ENCODE data around the gene OR6S1. TPM values are rescaled to one million over a fixed set of nuclear protein-coding genes. Genes with fewer than 3 reads are reported as not detected.

The OR6S1 gene
- total and polyA plus RNA-seq, 2 of the 8 experiments (the other 6 are each of a cell fraction or from before 2014, with no cell fraction given), result not detected

GRCh38 chr14:20656274-20656673, 14.8 kb upstream of the OR6S1 start:
- Histone ChIP-seq H3K4me1 (replicated peaks in 1 of 4; ENCODE audit: control insufficient read depth in 3 of 4, insufficient read depth in 4 of 4, low read length in 3 of 4) (peaks cover 0 to 5% (median 1%) of the 10 kb centered on the region in 4 experiments; a peak in 2 of 7 replicates), H2AK5ac (ENCODE audit: low read depth, low read length) (no peak overlapping the region), H2AFZ (ENCODE audit: low read length) (no peak overlapping the region), H3K36me3 (ENCODE audit: control insufficient read depth in 2 of 4, insufficient read depth in 4 of 4, low read length in 3 of 4) (no peaks in the 10 kb centered on the region), H4K8ac (ENCODE audit: extremely low read depth, insufficient read depth, low read length) (no peak overlapping the region), H3K4me2 (ENCODE audit: insufficient read depth in 1 of 2, low read depth in 2 of 2, low read length in 2 of 2) (no peak overlapping the region; a peak in 1 of 4 replicates), H4K5ac (ENCODE audit: insufficient read length, low read depth, low read length) (no peak overlapping the region), H3K27me3 (replicated peaks in 1 of 4; ENCODE audit: control insufficient read depth in 3 of 4, extremely low read depth in 1 of 4, insufficient read depth in 3 of 4, low read length in 3 of 4) (peaks cover 3 to 18% (median 12%) of the 10 kb centered on the region in 4 experiments; a peak in 6 of 7 replicates), H2BK12ac (ENCODE audit: low read depth, low read length) (no peak overlapping the region), H3K9me3 (ENCODE audit: insufficient read depth in 2 of 2, low read depth in 1 of 2, low read length in 1 of 2) (no peaks in the 10 kb centered on the region), H4K91ac (replicated peaks; ENCODE audit: insufficient read length, low read length) (no peak overlapping the region), H3K79me1 (ENCODE audit: low read depth, low read length) (no peaks in the 10 kb centered on the region), H2BK120ac (replicated peaks; ENCODE audit: low read depth, low read length) (no peak overlapping the region), H3K9ac (replicated peaks in 1 of 4; ENCODE audit: extremely low read depth in 1 of 4, low read depth in 3 of 4, low read length in 3 of 4) (no peak overlapping the region), H3K14ac (ENCODE audit: insufficient read length) (no peak overlapping the region), H2BK15ac (ENCODE audit: low read length) (no peak overlapping the region), H2BK20ac (ENCODE audit: low read length) (no peak overlapping the region), H3K4me3 (ENCODE audit: extremely low read depth in 1 of 4, insufficient read depth in 2 of 4, low read depth in 3 of 4, low read length in 4 of 4) (no peak overlapping the region), H3K27ac (ENCODE audit: low read depth, low read length) (no peak overlapping the region), H3K79me2 (ENCODE audit: control insufficient read depth in 1 of 2, insufficient read depth in 2 of 2, low read length in 2 of 2) (no peaks in the 10 kb centered on the region), H3K18ac (ENCODE audit: extremely low read depth, low read length) (no peak overlapping the region), H2BK5ac (ENCODE audit: low read depth, low read length) (no peak overlapping the region), H3K23me2 (ENCODE audit: low read depth, low read length) (peaks cover 4% of the 10 kb centered on the region), H4K20me1 (replicated peaks in 1 of 2; ENCODE audit: control insufficient read depth in 1 of 2, insufficient read depth in 2 of 2, low read length in 2 of 2) (no peaks in the 10 kb centered on the region), H3K23ac (ENCODE audit: insufficient read length) (no peak overlapping the region), H3K56ac (replicated peaks; ENCODE audit: insufficient read length, low read depth, low read length) (no peak overlapping the region), H3K4ac (replicated peaks; ENCODE audit: insufficient read length, low read depth, low read length) (no peak overlapping the region)
- CTCF ChIA-PET (ENCODE audit: partially characterized antibody), result interaction anchor here (0.6 to 11.5 kb wide), 13 partner anchors 8 to 315 kb away, joined by 3 to 282 read pairs (median 5); partner anchors contain the start of genes ANG and RNASE4
- FAIRE-seq (no peak), DNase-seq (ENCODE audit: low read depth in 1 of 2, low spot score in 2 of 2) (peak in 1 of 2 experiments; percentile 22)
- POLR2A ChIA-PET (ENCODE audit: partially characterized antibody), result interaction anchor here (1.2 to 3.5 kb wide), 3 partner anchors 24 to 52 kb away, joined by 3 to 17 read pairs (median 8); partner anchors contain the start of gene RNASE4
- 85% methylated on average over 4 of the region's 4 CpGs; no CpG with 5 or more reads in 1 of the 2 experiments for WGBS, 2 experiments (ENCODE audit: extremely low coverage in 1 of 2, insufficient coverage in 1 of 2, insufficient read length in 1 of 2, insufficient replicate concordance in 2 of 2, low coverage in 1 of 2, low lambda C conversion rate in 2 of 2, missing lambda C conversion rate in 1 of 2)
- TF ChIP-seq TCF12 (IDR thresholded peaks at IDR 0.05; ENCODE audit: low read depth, low read length) (no peak), KDM5A (IDR thresholded peaks at IDR 0.05; ENCODE audit: low read length) (no peak), SRF (IDR thresholded peaks at IDR 0.05; ENCODE audit: low read depth, low read length) (no peak), BACH1 (IDR thresholded peaks at IDR 0.05; ENCODE audit: low read length) (no peak), SP4 (IDR thresholded peaks at IDR 0.05; ENCODE audit: low read length) (no peak), TEAD4 (IDR thresholded peaks at IDR 0.05; ENCODE audit: low read depth, low read length) (no peak), MAX (IDR thresholded peaks at IDR 0.05) (no peak), GTF2F1 (IDR thresholded peaks at IDR 0.05; ENCODE audit: borderline replicate concordance, low read depth, low read length) (no peak), MAFK (IDR thresholded peaks at IDR 0.05; ENCODE audit: low read depth, low read length) (no peak), CHD1 (IDR thresholded peaks at IDR 0.05; ENCODE audit: low read depth, low read length) (no peak), KDM1A (IDR thresholded peaks at IDR 0.05; ENCODE audit: borderline replicate concordance, low read length) (no peak), SIX5 (IDR thresholded peaks at IDR 0.05; ENCODE audit: low read depth, low read length) (no peak), ATF2 (IDR thresholded peaks at IDR 0.05; ENCODE audit: low read length) (no peak), EGR1 (IDR thresholded peaks at IDR 0.05; ENCODE audit: borderline replicate concordance, low read depth, low read length) (no peak)
